ENCODE results near the gene CCDC149.

The CCDC149 gene

GRCh38 chr4:24802648-24803047, 110.2 kb downstream of the CCDC149 start:
- DNase-seq (ENCODE audit: low read depth): no peak

- no peak for DNase-seq (ENCODE audit: low read depth)
These were observed 111.5 kb downstream of the CCDC149 start for GRCh38 chr4:24801136-24801855.

- no peak for DNase-seq (ENCODE audit: low read depth)
These were observed 112.4 kb downstream of the CCDC149 start for GRCh38 chr4:24800325-24800895.

GRCh38 chr4:24799544-24800324, 113.1 kb downstream of the CCDC149 start:
- DNase-seq (ENCODE audit: low read depth): no peak

- no peak for DNase-seq (ENCODE audit: low read depth)
These were observed 113.7 kb downstream of the CCDC149 start for GRCh38 chr4:24799196-24799543.

GRCh38 chr4:24798036-24798610, 114.7 kb downstream of the CCDC149 start:
- DNase-seq (ENCODE audit: low read depth): no peak

GRCh38 chr4:24796620-24797019, 116.2 kb downstream of the CCDC149 start:
- no peak for DNase-seq (ENCODE audit: low read depth)

GRCh38 chr4:24795666-24796381, 117.0 kb downstream of the CCDC149 start:
- DNase-seq (ENCODE audit: low read depth): no peak

GRCh38 chr4:24794916-24795665, 117.8 kb downstream of the CCDC149 start, which contains the start of gene SOD3:
Gene SOD3, plus strand, starts transcription at chr4:24795573. Its CDS starts 3,949 bp downstream, at chr4:24799522.
- DNase-seq (ENCODE audit: low read depth): no peak

- no peak for DNase-seq (ENCODE audit: low read depth)
These were observed 118.4 kb downstream of the CCDC149 start for GRCh38 chr4:24794480-24794879.

GRCh38 chr4:24794051-24794450, 118.8 kb downstream of the CCDC149 start:
- no peak for DNase-seq (ENCODE audit: low read depth)

- DNase-seq (ENCODE audit: low read depth): no peak
These were observed 119.4 kb downstream of the CCDC149 start for GRCh38 chr4:24793219-24794005.

- no peak for DNase-seq (ENCODE audit: low read depth)
These were observed 120.3 kb downstream of the CCDC149 start for GRCh38 chr4:24792552-24792951.

- no peak for DNase-seq (ENCODE audit: low read depth)
These were observed 121.8 kb downstream of the CCDC149 start for GRCh38 chr4:24791043-24791442.

GRCh38 chr4:24783506-24783905, 129.3 kb downstream of the CCDC149 start:
- no peak for DNase-seq (ENCODE audit: low read depth)

GRCh38 chr4:24781999-24782745, 130.7 kb downstream of the CCDC149 start:
- DNase-seq (ENCODE audit: low read depth): no peak

- no peak for DNase-seq (ENCODE audit: low read depth)
These were observed 131.8 kb downstream of the CCDC149 start for GRCh38 chr4:24780936-24781495.

- no peak for DNase-seq (ENCODE audit: low read depth)
These were observed 134.2 kb downstream of the CCDC149 start for GRCh38 chr4:24778464-24779225.

Data from activated gamma-delta T cell treated with anti-CD3 and anti-CD28 coated beads, Interleukin-2, amount 50 U/mL, for 16 hours (primary cell).